Stimulated activated naive CD8-positive, alpha-beta T cell treated with anti-CD3 and anti-CD28 coated beads, Interleukin-15, Interleukin-2, amounts not matched to agents 100 ng/mL and 50 ng/mL, for 24 hours (primary cell): Measurements from ENCODE around the gene MRPL43.

Experiments
- H3K27ac Mint-ChIP-seq: one replicate; pipeline ENCODE4 v1.8.0; 2021; ENCODE audit warnings: mild to moderate bottlenecking, mixed read lengths
- H3K27me3 Mint-ChIP-seq: one replicate; pipeline ENCODE4 v1.8.0; 2021; ENCODE audit warnings: mixed read lengths
- H3K36me3 Mint-ChIP-seq: one replicate; pipeline ENCODE4 v1.8.0; 2021; ENCODE audit warnings: low read depth, mixed read lengths
- H3K4me1 Mint-ChIP-seq: one replicate; pipeline ENCODE4 v1.8.0; 2021; ENCODE audit warnings: low read depth, mixed read lengths
- H3K4me3 Mint-ChIP-seq: one replicate; pipeline ENCODE4 v1.8.0; 2021; ENCODE audit warnings: mild to moderate bottlenecking, mixed read lengths
- H3K9me3 Mint-ChIP-seq: one replicate; pipeline ENCODE4 v1.8.0; 2021; ENCODE audit warnings: mixed read lengths

MRPL43 gene

DNA sequence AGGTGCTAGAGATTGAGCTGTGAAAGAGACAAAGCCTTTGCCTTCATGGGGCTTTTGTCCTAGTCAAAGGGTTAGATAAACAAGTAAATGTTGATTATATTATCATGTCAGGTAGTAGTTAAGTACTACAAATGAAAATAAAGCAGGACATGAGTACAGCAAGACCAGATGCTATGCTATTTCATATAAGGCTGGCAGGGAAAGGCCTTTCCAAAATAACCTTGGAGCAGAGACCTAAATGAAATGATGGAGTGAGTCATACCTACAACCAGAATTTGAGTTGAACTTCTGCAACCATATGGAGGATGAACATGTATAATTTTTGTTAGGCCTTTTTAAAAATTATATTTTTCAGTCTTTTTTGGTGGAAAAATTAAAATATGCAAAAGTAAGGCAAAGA is 41.5 kb downstream of the MRPL43 start:
- Mint-ChIP-seq H3K27me3 (no peaks in the 10 kb centered on the region), H3K9me3 (no peaks in the 10 kb centered on the region), H3K36me3 (peaks cover 68% of the 10 kb centered on the region), H3K27ac (no peak overlapping the region), H3K4me3 (no peak overlapping the region), H3K4me1 (peaks cover 24% of the 10 kb centered on the region)

DNA sequence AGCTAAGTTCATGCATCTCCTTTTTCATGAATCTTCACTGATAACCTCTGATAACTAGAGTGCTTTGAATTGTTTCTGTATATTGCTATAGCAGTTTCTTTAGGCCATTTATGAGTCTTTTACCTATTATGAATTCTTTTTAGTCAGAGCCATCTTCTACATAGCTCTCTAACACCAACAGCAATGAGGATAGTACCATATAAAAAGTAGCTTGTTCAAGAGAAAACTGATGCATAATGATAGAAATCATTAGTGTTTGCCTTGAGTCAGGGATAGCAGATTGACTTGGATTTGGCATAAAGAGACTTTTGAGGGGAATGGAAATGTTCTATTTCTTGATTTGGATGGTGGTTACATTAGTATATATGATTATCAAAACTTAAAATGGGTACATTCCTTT is 43.8 kb downstream of the MRPL43 start:
- Mint-ChIP-seq H3K36me3 (peaks cover 69% of the 10 kb centered on the region), H3K27me3 (no peaks in the 10 kb centered on the region), H3K9me3 (no peaks in the 10 kb centered on the region), H3K4me3 (no peak overlapping the region), H3K4me1 (peaks cover 24% of the 10 kb centered on the region), H3K27ac (peak overlapping the region; percentile 76)

DNA sequence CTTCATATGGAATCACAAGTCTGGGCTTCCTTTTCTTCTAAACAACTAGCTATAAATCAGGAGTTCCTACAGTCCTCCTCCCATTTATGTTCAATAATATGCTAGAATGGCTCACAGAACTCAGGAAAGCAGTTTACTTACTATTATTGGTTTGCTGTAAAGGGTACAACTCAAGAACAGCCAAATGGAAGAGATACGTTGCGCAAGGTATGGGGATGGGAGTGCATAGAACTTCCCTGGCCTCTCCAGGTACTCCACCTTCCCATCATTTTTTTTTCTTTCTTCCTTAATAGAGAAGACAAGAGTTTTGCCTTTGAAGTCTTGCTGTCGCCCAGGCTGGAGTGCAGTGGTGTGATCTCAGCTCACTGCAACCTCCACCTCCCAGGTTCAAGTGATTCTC is 45.1 kb downstream of the MRPL43 start:
- no peaks in the 10 kb centered on the region for H3K27me3 Mint-ChIP-seq
- peaks cover 24% of the 10 kb centered on the region for H3K4me1 Mint-ChIP-seq
- no peaks in the 10 kb centered on the region for H3K9me3 Mint-ChIP-seq
- H3K27ac Mint-ChIP-seq = no peak overlapping the region
- H3K4me3 Mint-ChIP-seq = no peak overlapping the region
- H3K36me3 Mint-ChIP-seq = peaks cover 68% of the 10 kb centered on the region

DNA sequence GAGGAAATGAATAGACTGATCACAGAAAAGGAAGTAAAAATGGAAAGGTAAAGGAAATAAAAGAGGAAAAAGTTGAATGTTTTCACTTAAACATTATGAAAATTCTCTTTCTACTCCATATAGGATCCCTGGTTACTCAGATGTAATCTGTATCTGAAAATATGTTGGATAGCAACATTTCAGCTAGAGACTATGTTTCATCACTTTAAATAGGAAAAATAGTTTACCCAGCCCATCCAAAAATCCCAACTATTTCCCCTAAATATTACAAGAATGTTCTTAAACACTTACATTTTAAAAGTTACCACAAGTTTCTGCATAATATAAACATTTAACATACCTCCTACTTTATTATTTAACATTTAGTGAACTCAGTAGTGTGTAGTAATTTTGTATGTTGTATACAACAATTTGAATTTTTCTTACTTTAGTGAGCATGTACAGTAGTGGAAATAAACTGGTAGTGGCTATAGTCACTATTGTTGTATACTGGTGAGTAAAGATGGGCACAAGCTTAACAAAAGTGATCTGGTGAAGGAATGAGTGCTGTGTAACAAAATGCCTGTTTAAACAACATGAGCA is 47.4 kb downstream of the MRPL43 start:
- Mint-ChIP-seq H3K36me3 (peaks cover 50% of the 10 kb centered on the region), H3K4me3 (no peak overlapping the region), H3K4me1 (peaks cover 18% of the 10 kb centered on the region), H3K27ac (no peak overlapping the region), H3K27me3 (no peaks in the 10 kb centered on the region), H3K9me3 (no peaks in the 10 kb centered on the region)
